ENCODE data around the gene SEPTIN6.
"Not testable (repeated sequence)": the region's sequence is repeated elsewhere in the genome, so short reads cannot be mapped to it uniquely, and the experiment has no call there.

Gene SEPTIN6

DNA sequence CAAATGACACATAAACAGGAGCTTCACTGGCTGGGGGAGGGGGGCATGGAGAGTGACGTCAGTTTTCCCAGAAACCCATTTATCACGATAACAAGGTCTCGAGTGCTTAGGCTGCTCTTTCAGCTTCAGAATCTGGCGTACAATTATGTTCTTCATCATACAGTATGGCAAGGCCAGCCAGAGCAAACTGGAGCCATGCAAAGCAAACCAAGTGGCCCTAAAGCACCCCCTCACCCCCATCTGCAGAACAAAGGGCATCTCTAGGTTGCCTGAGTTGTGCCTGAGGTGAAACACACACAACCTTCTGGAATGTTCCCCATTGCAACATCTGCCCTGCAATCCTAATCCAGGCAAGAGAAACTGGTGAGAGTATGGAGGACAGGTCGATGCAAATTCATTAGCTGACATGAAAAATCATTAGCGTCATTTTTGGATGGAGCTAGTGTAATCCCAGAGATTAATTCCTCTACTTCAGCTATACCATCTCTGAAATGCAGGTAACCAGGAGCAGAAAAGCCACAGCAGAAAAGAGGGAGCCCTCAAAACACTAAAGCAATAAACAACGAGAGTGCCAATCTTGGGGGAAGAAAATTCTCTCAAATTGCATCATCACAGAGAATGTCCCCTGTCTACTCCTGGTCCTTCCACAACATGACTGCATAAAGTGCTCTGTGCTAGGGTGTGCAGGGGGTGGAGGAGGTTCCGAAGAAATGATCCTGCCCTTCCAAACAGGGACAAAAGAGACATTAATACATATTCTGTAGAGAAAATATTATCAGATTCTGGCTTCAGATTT is 1.8 kb downstream of the SEPTIN6 start:
- peak overlapping the region; percentile 77 for H3K4me3 ChIP-seq (ENCODE audit: insufficient read length, low read depth)
- H3K27me3 ChIP-seq (ENCODE audit: insufficient read depth, insufficient read length): peaks cover 13% of the 10 kb centered on the region
- DNase-seq (ENCODE audit: low read depth, low spot score): no peak
- TF ChIP-seq ZNF274 (IDR thresholded peaks at IDR 0.05; ENCODE audit: low read depth, low read length) (no peak), YY1 (IDR thresholded peaks at IDR 0.05; ENCODE audit: insufficient read depth, insufficient read length) (no peak), SUZ12 (IDR thresholded peaks at IDR 0.05; ENCODE audit: extremely low read depth, insufficient read depth, insufficient read length) (no peak)
- peaks cover 4% of the 10 kb centered on the region for H3K4me1 ChIP-seq (ENCODE audit: insufficient read depth, insufficient read length)
- no peaks in the 10 kb centered on the region for H3K9me3 ChIP-seq (ENCODE audit: insufficient read depth, low read length)
- no peaks in the 10 kb centered on the region for H3K36me3 ChIP-seq (ENCODE audit: insufficient read depth, insufficient read length, low read length)
- peak overlapping the region; percentile 61 for H3K9ac ChIP-seq (ENCODE audit: insufficient read length, low read depth)

DNA sequence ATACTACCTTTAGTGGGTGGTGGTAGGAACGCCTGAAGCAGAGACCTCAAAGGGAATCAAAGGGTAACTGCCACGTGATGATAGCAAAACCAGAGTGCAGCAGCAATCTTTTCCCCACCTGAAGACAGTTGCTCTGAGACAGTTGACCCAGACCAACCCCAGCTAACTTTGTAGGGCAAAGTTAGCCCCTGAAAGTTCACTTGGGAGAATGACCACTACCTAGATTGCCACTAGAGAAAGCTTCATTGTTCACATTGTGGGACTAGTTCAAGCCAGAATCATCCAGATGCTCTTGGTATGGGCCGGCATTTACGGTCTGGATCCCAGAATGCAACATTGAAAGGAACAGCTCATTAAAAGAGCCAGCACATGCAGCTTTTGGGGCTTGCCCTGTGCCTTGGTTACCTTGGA is 4.1 kb downstream of the SEPTIN6 start:
- Histone ChIP-seq H3K27me3 (ENCODE audit: insufficient read depth, insufficient read length) (peaks cover 4% of the 10 kb centered on the region), H3K4me1 (ENCODE audit: insufficient read depth, insufficient read length) (peaks cover 4% of the 10 kb centered on the region), H3K9me3 (ENCODE audit: insufficient read depth, low read length) (no peaks in the 10 kb centered on the region), H3K36me3 (ENCODE audit: insufficient read depth, insufficient read length, low read length) (no peaks in the 10 kb centered on the region), H3K9ac (ENCODE audit: insufficient read length, low read depth) (no peak overlapping the region), H3K4me3 (ENCODE audit: insufficient read length, low read depth) (no peak overlapping the region)
- TF ChIP-seq YY1 (IDR thresholded peaks at IDR 0.05; ENCODE audit: insufficient read depth, insufficient read length) (no peak), ZNF274 (IDR thresholded peaks at IDR 0.05; ENCODE audit: low read depth, low read length) (no peak), SUZ12 (IDR thresholded peaks at IDR 0.05; ENCODE audit: extremely low read depth, insufficient read depth, insufficient read length) (no peak)
- no peak for DNase-seq (ENCODE audit: low read depth, low spot score)

- no peak for DNase-seq (ENCODE audit: low read depth, low spot score)
- no peaks in the 10 kb centered on the region for H3K27me3 ChIP-seq (ENCODE audit: insufficient read depth, insufficient read length)
- no peak for TF ChIP-seq SUZ12 (IDR thresholded peaks at IDR 0.05; ENCODE audit: extremely low read depth, insufficient read depth, insufficient read length)
- TF ChIP-seq YY1 (IDR thresholded peaks at IDR 0.05; ENCODE audit: insufficient read depth, insufficient read length): no peak
- no peak for TF ChIP-seq ZNF274 (IDR thresholded peaks at IDR 0.05; ENCODE audit: low read depth, low read length)
- no peaks in the 10 kb centered on the region for H3K36me3 ChIP-seq (ENCODE audit: insufficient read depth, insufficient read length, low read length)
- H3K4me1 ChIP-seq (ENCODE audit: insufficient read depth, insufficient read length): peaks cover 4% of the 10 kb centered on the region
- no peak overlapping the region for H3K4me3 ChIP-seq (ENCODE audit: insufficient read length, low read depth)
- H3K9me3 ChIP-seq (ENCODE audit: insufficient read depth, low read length): no peaks in the 10 kb centered on the region
- no peak overlapping the region for H3K9ac ChIP-seq (ENCODE audit: insufficient read length, low read depth)
Observed at GRCh38 chrX:119687661-119688413, 5.1 kb downstream of the SEPTIN6 start.

GRCh38 chrX:119686087-119686691 is 6.8 kb downstream of the SEPTIN6 start:
- DNase-seq (ENCODE audit: low read depth, low spot score): no peak
- Histone ChIP-seq H3K36me3 (ENCODE audit: insufficient read depth, insufficient read length, low read length) (no peaks in the 10 kb centered on the region), H3K4me1 (ENCODE audit: insufficient read depth, insufficient read length) (peaks cover 2% of the 10 kb centered on the region), H3K4me3 (ENCODE audit: insufficient read length, low read depth) (no peak overlapping the region), H3K9me3 (ENCODE audit: insufficient read depth, low read length) (no peaks in the 10 kb centered on the region), H3K27me3 (ENCODE audit: insufficient read depth, insufficient read length) (no peaks in the 10 kb centered on the region), H3K9ac (ENCODE audit: insufficient read length, low read depth) (no peak overlapping the region)
- TF ChIP-seq YY1 (IDR thresholded peaks at IDR 0.05; ENCODE audit: insufficient read depth, insufficient read length) (no peak), SUZ12 (IDR thresholded peaks at IDR 0.05; ENCODE audit: extremely low read depth, insufficient read depth, insufficient read length) (no peak), ZNF274 (IDR thresholded peaks at IDR 0.05; ENCODE audit: low read depth, low read length) (no peak)

- Histone ChIP-seq H3K9ac (ENCODE audit: insufficient read length, low read depth) (no peak overlapping the region), H3K36me3 (ENCODE audit: insufficient read depth, insufficient read length, low read length) (no peaks in the 10 kb centered on the region), H3K4me1 (ENCODE audit: insufficient read depth, insufficient read length) (no peaks in the 10 kb centered on the region), H3K27me3 (ENCODE audit: insufficient read depth, insufficient read length) (no peaks in the 10 kb centered on the region), H3K4me3 (ENCODE audit: insufficient read length, low read depth) (no peak overlapping the region), H3K9me3 (ENCODE audit: insufficient read depth, low read length) (no peaks in the 10 kb centered on the region)
- no peak for TF ChIP-seq YY1 (IDR thresholded peaks at IDR 0.05; ENCODE audit: insufficient read depth, insufficient read length)
- no peak for TF ChIP-seq SUZ12 (IDR thresholded peaks at IDR 0.05; ENCODE audit: extremely low read depth, insufficient read depth, insufficient read length)
- TF ChIP-seq ZNF274 (IDR thresholded peaks at IDR 0.05; ENCODE audit: low read depth, low read length): no peak
- DNase-seq (ENCODE audit: low read depth, low spot score): no peak
Observed at GRCh38 chrX:119685225-119686066, 7.5 kb downstream of the SEPTIN6 start.

DNA sequence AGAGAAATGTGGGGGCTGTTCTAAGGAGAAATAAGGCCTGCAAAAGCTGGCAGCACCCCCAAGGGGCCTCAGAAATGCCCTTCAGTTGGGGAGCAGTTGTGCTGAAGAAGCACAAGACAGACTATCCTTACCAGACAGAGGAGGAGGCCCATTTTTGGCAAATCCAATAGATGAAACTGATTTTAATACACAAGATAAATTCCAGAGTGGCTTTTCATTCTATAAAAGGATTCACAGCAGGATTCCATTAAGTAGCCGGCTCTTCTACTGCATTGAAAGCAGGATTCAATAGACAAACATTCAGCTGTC is 8.1 kb downstream of the SEPTIN6 start:
- no peak for DNase-seq (ENCODE audit: low read depth, low spot score)
- Histone ChIP-seq H3K27me3 (ENCODE audit: insufficient read depth, insufficient read length) (no peaks in the 10 kb centered on the region), H3K9me3 (ENCODE audit: insufficient read depth, low read length) (no peaks in the 10 kb centered on the region), H3K36me3 (ENCODE audit: insufficient read depth, insufficient read length, low read length) (no peaks in the 10 kb centered on the region), H3K9ac (ENCODE audit: insufficient read length, low read depth) (no peak overlapping the region), H3K4me1 (ENCODE audit: insufficient read depth, insufficient read length) (no peaks in the 10 kb centered on the region), H3K4me3 (ENCODE audit: insufficient read length, low read depth) (no peak overlapping the region)
- TF ChIP-seq YY1 (IDR thresholded peaks at IDR 0.05; ENCODE audit: insufficient read depth, insufficient read length) (no peak), ZNF274 (IDR thresholded peaks at IDR 0.05; ENCODE audit: low read depth, low read length) (no peak), SUZ12 (IDR thresholded peaks at IDR 0.05; ENCODE audit: extremely low read depth, insufficient read depth, insufficient read length) (no peak)

DNA sequence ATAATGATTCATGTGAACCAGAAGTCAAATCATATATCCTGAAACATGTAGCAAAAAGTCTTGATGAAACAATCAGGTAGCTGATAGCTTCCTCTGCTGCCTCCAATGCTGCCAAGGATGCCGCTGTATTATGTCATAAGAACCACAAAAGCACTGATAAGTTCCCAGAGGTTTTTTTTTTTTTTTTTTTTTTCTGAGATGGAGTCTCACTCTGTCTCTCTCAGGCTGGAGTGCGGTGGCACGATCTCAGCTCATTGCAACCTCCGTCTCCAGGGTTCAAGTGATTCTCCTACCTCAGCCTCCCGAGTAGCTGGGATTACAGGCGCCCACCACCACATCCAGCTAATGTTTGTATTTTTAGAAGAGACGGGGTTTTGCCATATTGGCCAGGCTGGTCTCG is 8.7 kb downstream of the SEPTIN6 start:
- H3K9ac ChIP-seq (ENCODE audit: insufficient read length, low read depth); H3K9me3 ChIP-seq (ENCODE audit: insufficient read depth, low read length); H3K4me1 ChIP-seq (ENCODE audit: insufficient read depth, insufficient read length); H3K36me3 ChIP-seq (ENCODE audit: insufficient read depth, insufficient read length, low read length); DNase-seq (ENCODE audit: low read depth, low spot score); H3K27me3 ChIP-seq (ENCODE audit: insufficient read depth, insufficient read length); H3K4me3 ChIP-seq (ENCODE audit: insufficient read length, low read depth): not testable (repeated sequence)
